AG09319 (cell line): ENCODE data around the gene ARRB1.
"Not testable (repeated sequence)": the region's sequence is repeated elsewhere in the genome, so short reads cannot be mapped to it uniquely, and the experiment has no call there.

Source experiments
- DNase-seq: peaks from one replicate; pipeline ENCODE4 v3.0.0-alpha.2; 2010; ENCODE audit warnings: low read depth; ENCODE audit errors: extremely low read depth
- CTCF ChIP-seq: IDR thresholded peaks from 2 replicates; pipeline ENCODE4 v1.5.1; 2011; ENCODE audit warnings: low read depth, mild to moderate bottlenecking, inconsistent platforms, low read length, moderate library complexity

Gene ARRB1

GRCh38 chr11:75307058-75307457 lies 44.4 kb downstream of the ARRB1 start:
- TF ChIP-seq CTCF: no peak
- DNase-seq: no peak

GRCh38 chr11:75306529-75306928 lies 44.9 kb downstream of the ARRB1 start:
- TF ChIP-seq CTCF: no peak
- no peak for DNase-seq

DNA sequence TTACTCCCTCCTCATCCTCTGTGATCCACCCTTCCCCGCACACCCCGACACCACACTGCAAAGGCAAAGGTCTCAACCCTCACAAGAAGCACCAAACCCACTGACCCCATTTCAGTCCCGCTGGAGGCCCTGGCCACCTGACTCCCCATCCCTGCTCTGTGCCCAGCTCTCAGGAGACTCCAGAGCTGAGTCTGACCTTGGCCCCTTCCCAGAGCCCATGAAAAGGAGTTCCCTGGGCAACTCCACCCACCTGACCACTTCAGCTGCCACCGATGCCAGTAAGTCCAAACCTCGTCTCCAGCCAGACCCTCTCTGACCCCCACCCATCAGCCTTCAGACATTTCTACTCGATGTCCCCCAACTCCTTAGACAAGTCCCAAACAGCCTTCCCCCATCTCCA lies 45.5 kb downstream of the ARRB1 start:
- TF ChIP-seq CTCF: no peak
- no peak for DNase-seq

DNA sequence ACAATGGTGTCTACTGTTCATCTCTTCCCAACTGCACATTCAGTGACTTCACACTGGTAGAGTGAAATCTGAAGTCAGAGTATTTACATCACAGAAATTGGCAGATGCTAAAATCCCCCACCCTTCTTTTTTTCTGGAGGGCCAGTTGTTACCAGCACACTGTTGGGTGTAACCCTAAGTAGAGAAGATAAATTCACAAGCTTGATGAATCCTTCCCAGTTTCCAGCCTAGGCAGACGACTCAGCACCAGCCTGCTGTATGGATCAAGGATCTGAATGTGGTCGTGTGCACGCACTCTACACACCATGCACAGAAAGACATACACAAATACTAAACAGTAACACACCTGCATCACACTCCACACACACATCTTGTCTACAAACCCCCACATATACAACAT lies 46.0 kb downstream of the ARRB1 start:
- DNase-seq: no peak
- TF ChIP-seq CTCF: no peak

- DNase-seq: not testable (repeated sequence)
These were observed 46.5 kb downstream of the ARRB1 start for GRCh38 chr11:75304941-75305340.

- TF ChIP-seq CTCF: no peak
- no peak for DNase-seq
These were observed 47.8 kb downstream of the ARRB1 start for GRCh38 chr11:75303544-75304224.

GRCh38 chr11:75302371-75302770 lies 49.1 kb downstream of the ARRB1 start:
- TF ChIP-seq CTCF: no peak
- no peak for DNase-seq
